Measurements from ENCODE around the gene FZR1. TPM values are rescaled to one million over a fixed set of nuclear protein-coding genes. Genes with fewer than 3 reads are reported as not detected.
"Not testable (repeated sequence)": the region's sequence is repeated elsewhere in the genome, so short reads cannot be mapped to it uniquely, and the experiment has no call there.

Gene FZR1
- total RNA-seq, 1 experiment from 2014 or later: 51.4 TPM

GRCh38 chr19:3507371-3508120 lies 1.4 kb downstream of the FZR1 start:
- Histone ChIP-seq H3K23me2 (ENCODE audit: insufficient read length, low read depth, low read length, poor library complexity, severe bottlenecking) (peaks cover 15% of the 10 kb centered on the region), H3K18ac (ENCODE audit: insufficient read length, low read depth, low read length) (no peak overlapping the region), H2AFZ (ENCODE audit: low read length) (no peak overlapping the region), H2BK12ac (ENCODE audit: insufficient read length, low read depth, low read length) (no peak overlapping the region), H3K9ac (ENCODE audit: extremely low read depth, insufficient read length, low read length) (peak overlapping the region; percentile 17), H2AK5ac (ENCODE audit: insufficient read length, low read length) (no peak overlapping the region), H3K4ac (ENCODE audit: low read depth, low read length) (no peak overlapping the region), H4K91ac (ENCODE audit: insufficient read length, low read depth, low read length) (no peak overlapping the region), H3T11ph (ENCODE audit: low read length) (no peak overlapping the region), H3K79me1 (ENCODE audit: insufficient read depth, low read depth, low read length, poor library complexity, severe bottlenecking) (no peaks in the 10 kb centered on the region), H2BK5ac (ENCODE audit: insufficient read length, low read length) (no peak overlapping the region), H2BK120ac (ENCODE audit: low read depth, low read length, poor library complexity, severe bottlenecking) (no peak overlapping the region), H3K56ac (ENCODE audit: insufficient read length, low read depth, low read length) (no peak overlapping the region), H4K5ac (ENCODE audit: insufficient read length, low read depth, low read length) (no peak overlapping the region), H3K4me2 (ENCODE audit: insufficient read depth, insufficient read length, low read length) (peak overlapping the region; percentile 86), H3K4me1 (ENCODE audit: insufficient read depth, low read length) (no peaks in the 10 kb centered on the region), H3K9me3 (ENCODE audit: control insufficient read depth, low read depth, low read length) (no peaks in the 10 kb centered on the region), H3K14ac (ENCODE audit: insufficient read depth, low read length) (no peak overlapping the region; the same call in 1 of the 2 replicates), H3K79me2 (ENCODE audit: insufficient read depth, low read length) (peaks cover 3% of the 10 kb centered on the region; the same call in 1 of the 2 replicates), H4K20me1 (ENCODE audit: control insufficient read depth, insufficient read depth, insufficient read length) (no peaks in the 10 kb centered on the region), H3K23ac (ENCODE audit: insufficient read length, low read depth, low read length) (no peak overlapping the region), H4K8ac (replicated peaks; ENCODE audit: insufficient read length, low read depth, low read length) (no peak overlapping the region), H3K27me3 (ENCODE audit: insufficient read depth, low read length) (no peaks in the 10 kb centered on the region), H2BK15ac (ENCODE audit: low read depth, low read length) (no peak overlapping the region), H2BK20ac (ENCODE audit: low read depth, low read length, poor library complexity, severe bottlenecking) (no peak overlapping the region), H3K27ac (ENCODE audit: insufficient read length, low read depth, low read length) (no peak overlapping the region)
- peak overlapping the region; percentile 79 to 93 for H3K4me3 Mint-ChIP-seq
- H3K27me3 Mint-ChIP-seq (ENCODE audit: low read depth): no peaks in the 10 kb centered on the region
- H3K36me3 Mint-ChIP-seq (ENCODE audit: insufficient read depth in 1 of 3, low read depth in 3 of 3): peaks cover 10 to 34% (median 19%) of the 10 kb centered on the region in 3 experiments; a peak in 6 of 7 replicates
- H3K9me3 Mint-ChIP-seq: no peaks in the 10 kb centered on the region; a peak in 1 of 5 replicates
- peaks cover 16 to 40% of the 10 kb centered on the region in 2 experiments for H3K4me1 Mint-ChIP-seq
- TF ChIP-seq CTCF (conservative IDR thresholded peaks at IDR 0.05): no peak
- DNase-seq: peak; percentile 79
- no CpG with 5 or more reads among the region's 31 CpGs for WGBS (ENCODE audit: extremely low coverage, insufficient read length, low lambda C conversion rate)
- peak overlapping the region in 2 of 3 experiments; percentile 40 to 87; a peak in 4 of 7 replicates for H3K27ac Mint-ChIP-seq

DNA sequence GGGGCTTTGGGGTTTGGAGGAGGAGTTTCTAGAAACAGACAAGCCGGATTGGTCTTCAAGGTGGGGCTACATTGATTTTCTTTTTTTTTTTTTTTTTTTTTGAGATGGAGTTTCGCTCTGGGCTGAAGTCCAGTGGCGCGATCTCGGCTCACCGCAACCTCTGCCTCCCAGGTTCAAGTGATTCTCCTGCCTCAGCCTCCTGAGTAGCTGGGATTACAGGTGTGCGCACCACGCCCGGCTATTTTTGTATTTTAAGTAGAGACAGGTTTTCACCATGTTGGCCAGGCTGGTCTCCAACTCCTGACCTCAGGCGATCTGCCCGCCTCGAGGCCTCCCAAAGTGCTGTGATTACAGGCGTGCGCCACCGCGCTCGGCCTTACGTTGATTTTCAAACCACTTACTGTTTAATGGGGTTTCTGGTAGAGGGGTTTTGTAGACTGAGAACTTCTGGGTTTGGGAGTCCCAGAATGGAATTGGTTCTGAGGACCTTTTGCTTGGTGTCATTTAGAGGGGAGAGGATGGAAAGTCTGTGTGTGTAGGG lies 2.1 kb downstream of the FZR1 start:
- not testable (repeated sequence) for H4K5ac ChIP-seq (ENCODE audit: insufficient read length, low read depth, low read length); H2AFZ ChIP-seq (ENCODE audit: low read length); H2BK120ac ChIP-seq (ENCODE audit: low read depth, low read length, poor library complexity, severe bottlenecking); H3T11ph ChIP-seq (ENCODE audit: low read length); H2AK5ac ChIP-seq (ENCODE audit: insufficient read length, low read length); H3K9ac ChIP-seq (ENCODE audit: extremely low read depth, insufficient read length, low read length); H4K20me1 ChIP-seq (ENCODE audit: control insufficient read depth, insufficient read depth, insufficient read length); H3K9me3 ChIP-seq (ENCODE audit: control insufficient read depth, low read depth, low read length); H3K9me3 Mint-ChIP-seq; H3K27me3 Mint-ChIP-seq (ENCODE audit: low read depth); DNase-seq; H3K27me3 ChIP-seq (ENCODE audit: insufficient read depth, low read length); H3K18ac ChIP-seq (ENCODE audit: insufficient read length, low read depth, low read length); H2BK12ac ChIP-seq (ENCODE audit: insufficient read length, low read depth, low read length); H2BK15ac ChIP-seq (ENCODE audit: low read depth, low read length); H3K23ac ChIP-seq (ENCODE audit: insufficient read length, low read depth, low read length); H2BK20ac ChIP-seq (ENCODE audit: low read depth, low read length, poor library complexity, severe bottlenecking); H4K8ac ChIP-seq (replicated peaks; ENCODE audit: insufficient read length, low read depth, low read length); H3K56ac ChIP-seq (ENCODE audit: insufficient read length, low read depth, low read length); H2BK5ac ChIP-seq (ENCODE audit: insufficient read length, low read length); H3K4ac ChIP-seq (ENCODE audit: low read depth, low read length); H4K91ac ChIP-seq (ENCODE audit: insufficient read length, low read depth, low read length); H3K79me1 ChIP-seq (ENCODE audit: insufficient read depth, low read depth, low read length, poor library complexity, severe bottlenecking); H3K27ac ChIP-seq (ENCODE audit: insufficient read length, low read depth, low read length); H3K4me1 ChIP-seq (ENCODE audit: insufficient read depth, low read length); H3K14ac ChIP-seq (ENCODE audit: insufficient read depth, low read length); H3K79me2 ChIP-seq (ENCODE audit: insufficient read depth, low read length)
- H3K4me1 Mint-ChIP-seq: peaks cover 16 to 40% of the 10 kb centered on the region in 2 experiments
- H3K27ac Mint-ChIP-seq: peak overlapping the region in 1 of 3 experiments; percentile 53; a peak in 2 of 7 replicates
- H3K36me3 Mint-ChIP-seq (ENCODE audit: insufficient read depth in 1 of 3, low read depth in 3 of 3): peaks cover 10 to 34% (median 19%) of the 10 kb centered on the region in 3 experiments; a peak in 6 of 7 replicates
- peaks cover 15% of the 10 kb centered on the region for H3K23me2 ChIP-seq (ENCODE audit: insufficient read length, low read depth, low read length, poor library complexity, severe bottlenecking)
- no CpG with 5 or more reads among the region's 18 CpGs for WGBS (ENCODE audit: extremely low coverage, insufficient read length, low lambda C conversion rate)
- peak overlapping the region; percentile 79 to 93 for H3K4me3 Mint-ChIP-seq
- peak overlapping the region; percentile 86 for H3K4me2 ChIP-seq (ENCODE audit: insufficient read depth, insufficient read length, low read length)

All from H9 (cell line).